Stimulated activated naive B cell treated with anti-CD40 and anti-IgM and Interleukin-4, amounts not matched to agents 10 μg/mL and 1 μg/mL and 100 μg/mL, for 72 hours (primary cell): Measurements from ENCODE around the gene PAK2.
"Not testable (repeated sequence)": the region's sequence is repeated elsewhere in the genome, so short reads cannot be mapped to it uniquely, and the experiment has no call there.

ENCODE experiments used
- ATAC-seq, 2 donors: fragments of 150-1000 bp; cut with Tn5 transposase; replicated peaks; 2 replicates each; pipeline ENCODE4 v1.10.0; 2021; ENCODE audit warnings: moderate library complexity in 1 of 2
- DNase-seq: peaks from one replicate; pipeline ENCODE4 v3.0.0; 2021
- H3K27ac Mint-ChIP-seq: one replicate; pipeline ENCODE4 v1.8.0; 2022; ENCODE audit warnings: mild to moderate bottlenecking, mixed read lengths
- H3K27me3 Mint-ChIP-seq, 2 donors: one replicate each; pipeline ENCODE4 v1.8.0; 2022; ENCODE audit warnings: mixed read lengths in 2 of 2
- H3K36me3 Mint-ChIP-seq, 2 donors: one replicate each; pipeline ENCODE4 v1.8.0; 2022; ENCODE audit warnings: mixed read lengths in 2 of 2, mild to moderate bottlenecking in 1 of 2
- H3K4me1 Mint-ChIP-seq, 2 donors: one replicate each; pipeline ENCODE4 v1.8.0; 2022; ENCODE audit warnings: mixed read lengths in 2 of 2, mild to moderate bottlenecking in 1 of 2
- H3K4me3 Mint-ChIP-seq, 2 donors: one replicate each; pipeline ENCODE4 v1.8.0; 2022; ENCODE audit warnings: mild to moderate bottlenecking in 2 of 2, mixed read lengths in 2 of 2, moderate library complexity in 1 of 2
- H3K9me3 Mint-ChIP-seq, 2 donors: one replicate each; pipeline ENCODE4 v1.8.0; 2022; ENCODE audit warnings: mixed read lengths in 2 of 2, mild to moderate bottlenecking in 1 of 2

The PAK2 gene

DNA sequence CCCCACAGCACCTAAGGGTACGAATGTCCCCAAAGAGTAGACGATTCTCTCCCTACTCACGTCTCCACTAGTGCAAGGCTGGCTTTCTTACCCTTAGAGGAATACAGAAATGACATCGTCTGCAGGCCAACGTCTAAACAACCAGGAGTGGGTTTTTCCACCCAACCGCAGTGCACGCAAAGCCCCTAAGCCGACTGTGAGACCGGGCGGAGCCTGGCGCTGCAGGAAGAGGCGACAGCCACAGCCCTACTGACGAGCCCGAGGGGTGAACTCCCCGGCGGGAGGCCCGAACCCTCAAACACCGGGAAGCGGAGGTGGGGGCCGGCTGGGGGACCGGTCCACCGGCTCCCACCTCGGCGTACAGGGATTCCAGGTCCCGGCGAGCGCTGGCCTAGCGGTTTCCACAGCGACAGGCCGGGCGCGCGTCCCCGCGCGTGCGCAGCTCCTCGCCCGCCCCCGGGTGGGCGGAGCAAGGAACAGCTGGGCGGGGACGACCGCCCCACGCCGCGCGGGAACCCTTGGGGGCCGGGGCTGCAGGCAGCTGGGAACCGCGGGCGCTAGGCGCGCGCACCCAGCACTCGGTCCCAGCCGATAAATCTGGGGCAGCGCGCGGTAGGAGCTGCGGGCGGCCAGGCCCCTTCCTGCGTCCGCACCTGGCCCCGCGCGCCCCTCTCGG is 27.7 kb upstream of the PAK2 start, which contains the start of the genes CEP19 and PIGX:
CEP19 (minus strand) TSS at position 413 of the 676 bp plus-strand sequence. CDS start 3,593 bp downstream, outside the sequence.
PIGX (plus strand) TSS at position 540 of the 676 bp plus-strand sequence.
- peak; percentile 94 for DNase-seq
- peaks cover 15 to 25% of the 10 kb centered on the region in 2 donors for H3K4me1 Mint-ChIP-seq
- peaks cover 7 to 9% of the 10 kb centered on the region in 2 donors for H3K36me3 Mint-ChIP-seq
- ATAC-seq: peak; percentile 88 to 89
- H3K27me3 Mint-ChIP-seq: no peaks in the 10 kb centered on the region
- peak within 1 kb of the TSS; percentile 90 to 94 for H3K4me3 Mint-ChIP-seq
- H3K9me3 Mint-ChIP-seq: no peaks in the 10 kb centered on the region
- H3K27ac Mint-ChIP-seq: peak within 1 kb of the TSS; percentile 99

DNA sequence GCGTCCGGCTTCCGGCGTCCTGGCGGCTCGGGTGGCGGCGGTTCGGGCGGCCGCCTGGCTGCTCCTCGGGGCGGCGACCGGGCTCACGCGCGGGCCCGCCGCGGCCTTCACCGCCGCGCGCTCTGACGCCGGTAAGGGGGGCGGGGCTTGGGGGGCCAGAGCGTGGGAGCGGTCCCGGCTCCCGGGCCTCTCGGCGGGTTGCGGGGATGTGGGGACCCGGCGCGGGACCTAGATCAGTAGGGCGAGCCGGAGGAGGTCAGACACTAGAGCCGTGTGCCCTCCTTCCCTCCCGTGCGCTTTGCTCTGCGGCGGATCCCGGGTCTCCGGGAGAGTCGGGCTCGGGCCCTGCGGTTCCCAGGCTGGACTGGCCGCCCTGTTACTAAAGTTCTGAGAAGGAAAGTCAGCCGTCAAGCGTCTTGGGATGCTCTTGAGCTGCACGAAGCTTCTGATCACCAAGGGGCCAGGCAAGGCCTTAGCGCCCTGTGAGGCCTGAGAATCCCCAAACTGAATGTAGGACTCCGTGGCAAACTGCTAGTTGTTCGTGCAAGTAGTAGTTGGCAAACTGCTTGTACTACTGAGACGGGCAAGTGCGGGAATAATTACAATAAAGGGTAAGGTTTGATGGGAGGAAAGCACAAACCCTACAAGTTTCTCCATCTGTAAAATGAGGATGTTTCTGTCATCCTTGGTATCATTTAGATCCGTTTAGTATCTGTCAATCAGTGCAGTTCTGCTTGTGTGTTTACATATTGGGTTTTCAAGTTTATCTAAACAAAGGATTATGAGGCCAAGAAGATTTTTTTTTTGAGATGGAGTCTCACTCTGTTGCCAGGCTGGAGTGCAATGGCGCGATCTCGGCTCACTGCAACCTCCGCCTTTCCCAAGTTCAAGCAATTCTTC is 26.9 kb upstream of the PAK2 start:
- DNase-seq (no peak), ATAC-seq (peak; percentile 52 to 54)
- Mint-ChIP-seq H3K4me3 (peak overlapping the region; percentile 83 to 90), H3K27ac (peak overlapping the region; percentile 93), H3K27me3 (no peaks in the 10 kb centered on the region), H3K9me3 (no peaks in the 10 kb centered on the region), H3K4me1 (peaks cover 15 to 32% of the 10 kb centered on the region in 2 donors), H3K36me3 (peaks cover 2% of the 10 kb centered on the region in 2 donors)

DNA sequence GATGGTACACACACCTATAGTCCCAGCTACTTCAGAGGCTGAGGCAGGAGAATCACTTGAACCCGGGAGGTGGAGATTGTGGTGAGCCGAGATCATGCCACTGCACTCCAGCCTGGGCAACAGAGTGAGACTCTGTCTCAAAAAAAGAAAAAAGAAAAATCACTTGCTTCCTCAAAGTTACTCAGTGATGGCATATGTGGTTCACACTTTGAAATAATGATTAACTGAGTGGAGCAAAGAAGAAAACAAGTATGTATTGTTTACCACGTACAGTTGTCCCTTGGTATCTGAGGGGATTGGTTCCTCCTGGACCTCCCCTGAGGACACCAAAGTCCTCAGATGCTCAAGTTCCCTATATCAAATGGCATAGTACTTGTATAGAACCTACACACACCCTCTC is 22.5 kb upstream of the PAK2 start:
- not testable (repeated sequence) for DNase-seq, H3K4me3 Mint-ChIP-seq, H3K9me3 Mint-ChIP-seq, H3K27me3 Mint-ChIP-seq
- Mint-ChIP-seq H3K4me1 (peaks cover 8 to 29% of the 10 kb centered on the region in 2 donors), H3K27ac (peak overlapping the region; percentile 25), H3K36me3 (peaks cover 22 to 23% of the 10 kb centered on the region in 2 donors)
- peak; percentile 66 to 74 for ATAC-seq

DNA sequence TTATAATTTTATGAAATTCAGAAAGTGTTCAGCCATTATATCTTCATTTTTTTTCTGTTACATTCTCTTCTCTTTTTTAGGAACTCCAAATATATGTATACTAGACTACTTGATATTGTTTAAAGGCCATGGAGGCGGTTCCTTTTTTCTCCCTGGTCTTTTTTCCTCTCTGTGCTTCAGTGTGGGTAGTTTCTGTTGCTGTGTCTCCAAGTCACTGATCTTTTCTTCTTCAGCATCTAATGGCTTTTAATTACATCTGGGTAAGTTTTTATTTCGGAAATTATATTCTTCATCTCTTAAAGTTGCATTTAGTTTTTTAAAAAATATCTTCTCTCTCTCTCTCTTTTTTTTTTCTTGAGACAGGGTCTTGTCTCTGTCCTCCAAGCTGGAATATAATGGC is 18.6 kb upstream of the PAK2 start:
- Mint-ChIP-seq H3K4me1 (peaks cover 0 to 20% of the 10 kb centered on the region in 2 donors), H3K9me3 (peaks cover 3 to 6% of the 10 kb centered on the region in 2 donors), H3K4me3 (no peak overlapping the region), H3K27ac (no peak overlapping the region), H3K36me3 (peaks cover 32 to 39% of the 10 kb centered on the region in 2 donors), H3K27me3 (no peaks in the 10 kb centered on the region)
- ATAC-seq: no peak
- no peak for DNase-seq

DNA sequence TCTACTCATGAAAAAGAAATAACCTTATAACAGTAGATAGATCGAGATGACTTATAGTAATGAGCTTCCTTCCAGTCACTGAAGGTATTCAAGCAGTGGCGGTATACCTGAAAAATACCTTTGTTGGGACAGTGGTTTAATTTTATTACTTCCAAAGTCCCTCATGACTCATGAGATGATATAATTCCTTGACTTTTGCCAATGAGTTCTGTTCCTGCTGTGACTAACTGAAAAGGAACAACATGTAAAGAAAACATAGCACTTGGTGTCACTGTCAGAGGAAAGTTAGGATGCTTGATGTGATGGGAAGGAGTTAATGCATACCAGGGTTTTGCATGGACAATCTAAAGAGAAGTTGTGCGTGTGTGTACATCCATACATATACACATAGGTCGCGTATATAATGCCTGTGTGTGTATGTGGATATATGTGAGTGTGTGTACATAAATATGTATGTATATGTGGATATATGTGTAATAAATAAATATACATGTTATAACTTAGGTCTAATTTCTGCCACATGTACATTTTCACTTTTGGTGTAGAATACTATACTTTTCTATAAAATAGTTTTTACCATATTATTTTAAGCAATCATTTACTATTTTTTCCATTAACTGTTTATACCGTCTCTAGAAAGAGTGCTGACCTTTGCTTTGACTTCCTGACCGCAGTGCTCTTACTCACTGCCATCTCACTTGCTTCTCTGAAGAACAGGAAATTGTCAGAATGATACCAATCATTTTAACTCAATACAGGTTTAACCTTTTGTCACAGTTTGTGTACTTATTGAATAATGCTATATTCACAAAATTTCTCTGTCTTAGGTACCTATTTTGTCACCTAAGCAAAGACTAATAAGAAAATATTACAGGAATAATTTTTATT is 12.6 kb upstream of the PAK2 start:
- DNase-seq: no peak
- no peaks in the 10 kb centered on the region for H3K9me3 Mint-ChIP-seq
- H3K4me3 Mint-ChIP-seq: no peak overlapping the region
- H3K27me3 Mint-ChIP-seq: no peaks in the 10 kb centered on the region
- ATAC-seq: peak; percentile 57 to 66
- H3K27ac Mint-ChIP-seq: no peak overlapping the region
- peaks cover 35% of the 10 kb centered on the region in 2 donors for H3K36me3 Mint-ChIP-seq
- peaks cover 2 to 4% of the 10 kb centered on the region in 2 donors for H3K4me1 Mint-ChIP-seq

DNA sequence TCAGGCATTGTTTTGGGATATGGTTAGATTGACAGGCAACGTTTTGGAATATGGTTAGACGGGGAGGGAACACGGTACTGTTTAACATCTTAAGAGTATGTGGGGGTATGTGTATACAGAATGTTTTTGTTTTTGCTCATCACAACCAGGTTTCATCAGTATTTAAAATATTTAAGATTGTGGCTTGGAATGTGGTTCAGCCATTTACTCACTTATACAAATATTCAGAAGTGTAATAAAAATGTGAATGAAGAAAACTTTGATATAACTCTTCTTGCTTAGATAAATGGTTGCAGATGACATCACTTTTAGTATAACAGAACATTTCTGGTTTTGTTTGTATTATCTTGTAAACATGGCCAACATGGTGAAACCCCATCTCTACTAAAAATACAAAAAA is 3.9 kb upstream of the PAK2 start:
- H3K36me3 Mint-ChIP-seq: peaks cover 26 to 31% of the 10 kb centered on the region in 2 donors
- H3K27me3 Mint-ChIP-seq: no peaks in the 10 kb centered on the region
- peaks cover 4 to 9% of the 10 kb centered on the region in 2 donors for H3K4me1 Mint-ChIP-seq
- no peak for DNase-seq
- H3K4me3 Mint-ChIP-seq: no peak overlapping the region
- H3K27ac Mint-ChIP-seq: no peak overlapping the region
- peaks cover 0 to 3% of the 10 kb centered on the region in 2 donors for H3K9me3 Mint-ChIP-seq
- ATAC-seq: no peak

DNA sequence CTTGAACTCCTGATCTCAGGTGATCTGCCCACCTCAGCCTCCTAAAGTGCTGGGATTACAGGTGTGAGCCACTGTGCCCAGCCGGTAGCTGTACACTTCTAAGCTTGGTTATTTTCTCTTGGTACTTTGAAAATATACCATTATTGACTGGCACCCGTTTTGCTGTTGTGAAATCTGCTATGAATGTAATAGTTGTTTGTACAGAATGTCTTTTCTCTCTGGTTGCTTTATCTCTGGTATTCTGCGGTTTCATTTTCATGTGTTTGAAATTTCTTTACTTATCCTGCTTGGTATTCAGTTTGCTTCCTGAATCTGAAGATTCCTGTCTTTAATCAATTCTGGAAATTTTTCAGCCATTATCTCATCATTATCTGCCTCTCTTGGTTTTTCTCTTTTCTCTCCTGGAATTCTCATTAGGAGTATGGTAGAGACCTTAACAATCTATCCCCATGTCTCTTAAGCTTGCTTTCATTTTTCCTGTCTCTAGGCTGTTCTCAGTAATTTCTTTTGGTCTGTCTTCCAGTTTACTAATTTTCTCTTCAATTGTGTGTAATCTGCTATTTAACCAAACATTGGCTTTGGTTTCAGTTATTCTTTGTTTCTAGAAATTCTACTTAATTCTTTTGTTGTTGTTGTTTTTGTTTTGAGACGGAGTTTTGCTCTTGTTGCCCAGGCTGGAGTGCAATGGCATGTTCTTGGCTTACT is 2.8 kb upstream of the PAK2 start:
- peaks cover 11 to 19% of the 10 kb centered on the region in 2 donors for H3K4me1 Mint-ChIP-seq
- DNase-seq (no peak), ATAC-seq (no peak)
- H3K27ac Mint-ChIP-seq: no peak overlapping the region
- no peak overlapping the region for H3K4me3 Mint-ChIP-seq
- H3K9me3 Mint-ChIP-seq: peaks cover 0 to 3% of the 10 kb centered on the region in 2 donors
- H3K36me3 Mint-ChIP-seq: peaks cover 20 to 35% of the 10 kb centered on the region in 2 donors
- H3K27me3 Mint-ChIP-seq: no peaks in the 10 kb centered on the region

DNA sequence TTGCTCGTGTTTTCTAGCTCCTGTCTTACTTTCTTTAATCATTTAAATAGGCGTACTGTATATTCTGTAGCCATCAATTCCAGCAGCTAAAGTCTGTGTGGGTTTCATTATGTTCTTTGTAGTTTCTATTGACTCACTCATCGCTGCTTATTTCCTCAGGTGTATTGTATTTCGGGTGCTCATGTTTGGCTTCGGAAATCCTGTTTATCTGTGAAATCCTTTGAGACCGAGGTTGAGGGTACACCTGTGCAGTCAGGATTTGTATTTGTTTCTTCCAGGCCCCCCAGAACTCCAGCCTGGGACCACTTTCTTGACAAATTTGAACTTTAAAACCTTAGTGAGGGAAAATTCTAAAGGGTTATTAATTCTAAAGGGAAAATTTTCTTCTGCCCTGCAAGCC is 2.0 kb upstream of the PAK2 start:
- H3K36me3 Mint-ChIP-seq: peaks cover 19 to 34% of the 10 kb centered on the region in 2 donors
- ATAC-seq: no peak
- H3K9me3 Mint-ChIP-seq: peaks cover 0 to 3% of the 10 kb centered on the region in 2 donors
- H3K27ac Mint-ChIP-seq: no peak overlapping the region
- no peak overlapping the region for H3K4me3 Mint-ChIP-seq
- DNase-seq: no peak
- H3K27me3 Mint-ChIP-seq: no peaks in the 10 kb centered on the region
- H3K4me1 Mint-ChIP-seq: peaks cover 11 to 22% of the 10 kb centered on the region in 2 donors

DNA sequence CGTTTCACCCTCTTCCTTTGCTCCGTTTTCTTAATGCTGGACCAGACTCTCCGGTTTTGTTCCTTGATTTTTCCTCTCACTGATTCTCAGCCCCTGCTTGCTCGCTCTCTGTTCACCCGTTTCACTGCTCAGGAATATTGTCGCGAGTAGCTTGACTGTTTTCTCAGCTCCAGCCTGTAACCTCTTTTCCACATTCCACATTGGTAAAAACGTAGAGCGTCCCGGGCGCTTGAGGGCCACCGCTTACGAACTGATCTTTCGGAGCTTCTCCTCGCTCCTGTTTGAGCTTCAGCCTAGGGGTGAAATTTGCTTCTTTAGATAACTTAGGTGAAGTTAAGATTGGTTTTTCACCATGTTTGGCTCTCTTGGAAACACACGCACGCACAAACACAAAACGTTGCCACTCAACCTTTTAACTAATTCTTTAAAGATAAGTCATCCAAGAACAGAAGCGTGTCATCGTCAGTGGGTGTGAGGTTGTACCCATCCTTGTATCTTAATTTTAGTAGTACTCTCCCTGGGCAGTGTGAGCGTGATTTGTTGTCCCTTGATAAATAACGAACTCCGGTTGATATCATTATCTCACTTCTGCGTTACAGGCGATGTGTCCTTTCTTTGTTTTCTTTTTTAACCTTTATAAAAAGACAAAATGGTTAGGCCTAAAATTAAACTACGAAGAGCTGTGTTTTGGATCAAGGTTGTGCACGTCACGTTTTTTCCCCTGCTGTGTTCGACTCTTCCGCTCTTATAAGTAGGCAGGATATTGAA is 1.0 kb downstream of the PAK2 start:
- peak overlapping the region; percentile 94 to 100 for H3K4me3 Mint-ChIP-seq
- ATAC-seq (peak; percentile 10 to 30), DNase-seq (no peak)
- peak overlapping the region; percentile 100 for H3K27ac Mint-ChIP-seq
- peaks cover 0 to 3% of the 10 kb centered on the region in 2 donors for H3K9me3 Mint-ChIP-seq
- peaks cover 15 to 27% of the 10 kb centered on the region in 2 donors for H3K36me3 Mint-ChIP-seq
- H3K27me3 Mint-ChIP-seq: no peaks in the 10 kb centered on the region
- peaks cover 11 to 22% of the 10 kb centered on the region in 2 donors for H3K4me1 Mint-ChIP-seq

DNA sequence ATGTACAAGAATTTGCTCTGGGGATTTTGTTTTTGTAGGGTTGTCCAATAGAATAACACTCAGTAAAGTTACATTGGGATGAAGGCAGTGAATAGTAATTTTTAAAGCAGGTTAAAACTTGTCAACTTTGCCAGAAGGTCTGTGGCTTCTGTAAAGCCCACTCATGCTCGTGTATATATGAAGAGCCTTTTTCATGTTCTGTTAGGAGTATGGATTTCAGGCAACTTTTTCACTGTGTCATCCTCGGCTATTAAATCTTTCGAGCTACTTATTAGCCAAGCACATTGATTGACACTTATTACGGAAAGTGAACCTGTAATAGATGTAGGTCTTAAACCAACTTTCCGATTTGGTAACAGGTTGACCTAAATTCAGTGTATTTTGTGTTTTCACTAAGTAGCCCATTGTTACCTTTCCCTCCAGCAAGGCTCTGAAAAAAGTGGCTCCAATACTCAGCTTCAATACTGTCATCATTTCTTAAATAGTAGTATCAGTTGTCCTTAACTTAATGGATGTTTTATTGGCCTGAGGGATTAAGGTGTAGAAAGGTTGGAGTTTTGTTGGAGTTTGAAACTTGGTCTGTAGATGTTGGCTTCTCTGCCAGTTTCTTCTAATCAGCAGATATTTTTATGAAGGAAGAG is 1.7 kb downstream of the PAK2 start:
- Mint-ChIP-seq H3K27ac (peak overlapping the region; percentile 100), H3K36me3 (peaks cover 14 to 30% of the 10 kb centered on the region in 2 donors), H3K27me3 (no peaks in the 10 kb centered on the region), H3K4me3 (peak overlapping the region; percentile 94 to 100), H3K4me1 (peaks cover 11 to 22% of the 10 kb centered on the region in 2 donors), H3K9me3 (peaks cover 0 to 3% of the 10 kb centered on the region in 2 donors)
- ATAC-seq (no peak), DNase-seq (no peak)

DNA sequence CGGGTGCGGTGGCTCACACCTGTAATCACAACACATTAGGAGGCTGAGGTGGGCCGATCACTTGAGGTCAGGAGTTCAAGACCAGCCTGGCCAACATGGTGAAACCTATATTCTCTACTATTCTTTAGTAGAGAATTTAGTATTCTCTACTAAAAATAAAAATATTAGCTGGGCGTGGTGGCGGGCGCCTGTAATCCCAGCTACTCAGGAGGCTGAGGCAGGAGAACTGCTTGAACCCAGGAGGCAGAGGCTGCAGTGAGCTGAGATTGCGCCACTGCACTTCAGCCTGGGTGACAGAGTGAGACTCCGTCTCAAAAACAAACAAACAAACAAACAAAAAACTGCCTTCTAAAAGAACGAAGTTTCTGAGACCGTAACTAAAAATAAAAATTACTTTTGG is 3.9 kb downstream of the PAK2 start:
- H3K36me3 Mint-ChIP-seq: peaks cover 12 to 36% of the 10 kb centered on the region in 2 donors
- not testable (repeated sequence) for ATAC-seq, DNase-seq, H3K27ac Mint-ChIP-seq, H3K27me3 Mint-ChIP-seq, H3K4me3 Mint-ChIP-seq, H3K9me3 Mint-ChIP-seq
- H3K4me1 Mint-ChIP-seq: peaks cover 16 to 32% of the 10 kb centered on the region in 2 donors

DNA sequence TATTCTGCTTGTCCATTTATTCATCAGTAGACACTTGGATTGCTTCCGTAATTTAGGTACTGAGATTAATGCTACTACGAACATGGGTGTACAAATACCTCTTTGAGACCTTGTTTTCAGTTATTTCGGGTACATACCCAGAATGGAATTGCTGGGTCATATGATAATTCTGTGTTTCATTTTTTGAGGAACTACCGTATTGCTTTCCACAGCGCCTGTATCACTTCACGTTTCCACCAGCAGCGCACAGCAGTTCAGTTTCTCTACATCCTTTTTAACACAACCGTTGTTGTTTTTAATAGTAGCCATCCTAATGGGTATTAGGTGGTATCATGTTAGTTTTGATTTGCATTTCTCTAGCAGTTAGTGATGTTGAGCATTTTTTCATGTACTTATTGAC is 9.5 kb downstream of the PAK2 start:
- Mint-ChIP-seq H3K4me1 (peaks cover 29 to 35% of the 10 kb centered on the region in 2 donors), H3K27ac (peak overlapping the region; percentile 68), H3K36me3 (peaks cover 42 to 53% of the 10 kb centered on the region in 2 donors), H3K4me3 (peak overlapping the region; percentile 31 to 57), H3K9me3 (peaks cover 0 to 6% of the 10 kb centered on the region in 2 donors), H3K27me3 (no peaks in the 10 kb centered on the region)
- DNase-seq (no peak), ATAC-seq (peak; percentile 96)
